Large intestine (tissue), 3 donors: ENCODE data around the gene ZDHHC13. TPM values are rescaled to one million over a fixed set of nuclear protein-coding genes. Genes with fewer than 3 reads are reported as not detected.

Experiments used
- DNase-seq, 2 donors: peaks; one replicate each; pipeline versions ENCODE4 v3.0.0 to v3.0.0-alpha.2; 2013
- H3K27ac ChIP-seq: one replicate; pipeline ENCODE4 v1.5.1; 2013; ENCODE audit warnings: low read length
- H3K27me3 ChIP-seq: 2 replicates; pipeline ENCODE4 v1.6.1; 2013; ENCODE audit warnings: low read length; ENCODE audit not compliant: control insufficient read depth, insufficient read depth
- H3K36me3 ChIP-seq: 2 replicates; pipeline ENCODE4 v1.6.1; 2013; ENCODE audit warnings: low read length; ENCODE audit not compliant: control insufficient read depth, insufficient read depth
- H3K4me1 ChIP-seq: one replicate; pipeline ENCODE4 v1.6.1; 2013; ENCODE audit warnings: low read length; ENCODE audit not compliant: control insufficient read depth, insufficient read depth
- H3K4me3 ChIP-seq: one replicate; pipeline ENCODE4 v1.5.1; 2013; ENCODE audit warnings: low read length
- H3K9me3 ChIP-seq: one replicate; pipeline ENCODE4 v1.6.1; 2013; ENCODE audit warnings: mild to moderate bottlenecking, low read depth, low read length, moderate library complexity; ENCODE audit not compliant: control insufficient read depth
- WGBS: methylation state at CpG from one replicate; pipeline ENCODE4 v1.1.5; 2013; ENCODE audit warnings: low lambda C conversion rate; ENCODE audit not compliant: insufficient coverage; 5-methylcytosine and 5-hydroxymethylcytosine counted together
- polyA plus RNA-seq: library from polyadenylated mRNA; unstranded; fragments of 120-200 nt; gene quantifications from one replicate; pipeline ENCODE4 v1.2.1, GENCODE V29; 2013

Gene ZDHHC13
- polyA plus RNA-seq, 1 donor, result 22.3 TPM

GRCh38 chr11:19080579-19080993 lies 36.4 kb upstream of the ZDHHC13 start:
- Histone ChIP-seq H3K27me3 (no peaks in the 10 kb centered on the region), H3K4me3 (no peak overlapping the region), H3K9me3 (no peaks in the 10 kb centered on the region), H3K27ac (no peak overlapping the region), H3K4me1 (no peaks in the 10 kb centered on the region), H3K36me3 (no peaks in the 10 kb centered on the region)
- peak in 1 of 2 donors; percentile 62 for DNase-seq
- no CpG with 5 or more reads among the region's 6 CpGs for WGBS

- Histone ChIP-seq H3K4me1 (no peaks in the 10 kb centered on the region), H3K27ac (no peak overlapping the region), H3K9me3 (no peaks in the 10 kb centered on the region), H3K4me3 (no peak overlapping the region), H3K36me3 (no peaks in the 10 kb centered on the region), H3K27me3 (no peaks in the 10 kb centered on the region)
- no peak for DNase-seq
- WGBS, result no CpG with 5 or more reads among the region's 1 CpG
These were observed 33.8 kb upstream of the ZDHHC13 start for GRCh38 chr11:19083166-19083565.

GRCh38 chr11:19084661-19085315 lies 32.2 kb upstream of the ZDHHC13 start:
- Histone ChIP-seq H3K27me3 (no peaks in the 10 kb centered on the region), H3K4me1 (no peaks in the 10 kb centered on the region), H3K27ac (no peak overlapping the region), H3K36me3 (no peaks in the 10 kb centered on the region), H3K4me3 (no peak overlapping the region), H3K9me3 (no peaks in the 10 kb centered on the region)
- no peak for DNase-seq
- WGBS, result 60% methylated on average over 2 of the region's 5 CpGs

- no CpG with 5 or more reads among the region's 8 CpGs for WGBS
- Histone ChIP-seq H3K4me1 (no peaks in the 10 kb centered on the region), H3K36me3 (no peaks in the 10 kb centered on the region), H3K9me3 (no peaks in the 10 kb centered on the region), H3K27me3 (no peaks in the 10 kb centered on the region), H3K4me3 (no peak overlapping the region), H3K27ac (no peak overlapping the region)
- DNase-seq, result no peak
These were observed 29.3 kb upstream of the ZDHHC13 start for GRCh38 chr11:19087658-19088057.

- no peaks in the 10 kb centered on the region for H3K4me1 ChIP-seq
- no peak overlapping the region for H3K4me3 ChIP-seq
- DNase-seq, result no peak
- H3K36me3 ChIP-seq, result no peaks in the 10 kb centered on the region
- WGBS, result 100% methylated on average over 1 of the region's 4 CpGs
- H3K9me3 ChIP-seq, result no peaks in the 10 kb centered on the region
- H3K27ac ChIP-seq, result no peak overlapping the region
- H3K27me3 ChIP-seq, result no peaks in the 10 kb centered on the region
These were observed 28.2 kb upstream of the ZDHHC13 start for GRCh38 chr11:19088791-19089190.

GRCh38 chr11:19089421-19089820 lies 27.5 kb upstream of the ZDHHC13 start:
- Histone ChIP-seq H3K27ac (no peak overlapping the region), H3K36me3 (no peaks in the 10 kb centered on the region), H3K4me3 (no peak overlapping the region), H3K9me3 (no peaks in the 10 kb centered on the region), H3K27me3 (no peaks in the 10 kb centered on the region), H3K4me1 (no peaks in the 10 kb centered on the region)
- no CpG with 5 or more reads among the region's 5 CpGs for WGBS
- no peak for DNase-seq

- no peak overlapping the region for H3K4me3 ChIP-seq
- no peak overlapping the region for H3K27ac ChIP-seq
- H3K27me3 ChIP-seq, result no peaks in the 10 kb centered on the region
- H3K9me3 ChIP-seq, result no peaks in the 10 kb centered on the region
- H3K36me3 ChIP-seq, result no peaks in the 10 kb centered on the region
- WGBS, result no CpG with 5 or more reads among the region's 1 CpG
- no peaks in the 10 kb centered on the region for H3K4me1 ChIP-seq
- DNase-seq, result peak in 1 of 2 donors; percentile 27
These were observed 25.6 kb upstream of the ZDHHC13 start for GRCh38 chr11:19091366-19091765.

GRCh38 chr11:19092342-19092741 lies 24.6 kb upstream of the ZDHHC13 start:
- 89% methylated on average over 2 of the region's 3 CpGs for WGBS
- Histone ChIP-seq H3K27me3 (no peaks in the 10 kb centered on the region), H3K27ac (no peak overlapping the region)

GRCh38 chr11:19092850-19093249 lies 24.1 kb upstream of the ZDHHC13 start:
- no peak for DNase-seq
- Histone ChIP-seq H3K27me3 (no peaks in the 10 kb centered on the region), H3K4me3 (no peak overlapping the region), H3K9me3 (no peaks in the 10 kb centered on the region), H3K36me3 (no peaks in the 10 kb centered on the region), H3K4me1 (no peaks in the 10 kb centered on the region), H3K27ac (no peak overlapping the region)
- WGBS, result 100% methylated on average over 1 of the region's 2 CpGs

More at GRCh38 chr11:19092342-19092741, 24.6 kb upstream of the ZDHHC13 start:
- no peaks in the 10 kb centered on the region for H3K4me1 ChIP-seq
- DNase-seq, result no peak
- H3K4me3 ChIP-seq, result no peak overlapping the region
- H3K36me3 ChIP-seq, result no peaks in the 10 kb centered on the region
- H3K9me3 ChIP-seq, result no peaks in the 10 kb centered on the region

GRCh38 chr11:19093976-19094375 lies 23.0 kb upstream of the ZDHHC13 start:
- Histone ChIP-seq H3K4me1 (no peaks in the 10 kb centered on the region), H3K27ac (peak overlapping the region; percentile 25), H3K36me3 (no peaks in the 10 kb centered on the region), H3K27me3 (no peaks in the 10 kb centered on the region), H3K4me3 (no peak overlapping the region), H3K9me3 (no peaks in the 10 kb centered on the region)
- DNase-seq, result peak; percentile 54 to 79
- no CpG with 5 or more reads among the region's 4 CpGs for WGBS

GRCh38 chr11:19094859-19095258 lies 22.1 kb upstream of the ZDHHC13 start:
- Histone ChIP-seq H3K27me3 (no peaks in the 10 kb centered on the region), H3K27ac (no peak overlapping the region), H3K9me3 (no peaks in the 10 kb centered on the region), H3K36me3 (no peaks in the 10 kb centered on the region), H3K4me3 (no peak overlapping the region), H3K4me1 (no peaks in the 10 kb centered on the region)
- no peak for DNase-seq
- WGBS, result no CpG with 5 or more reads among the region's 2 CpGs
